SH-SY5Y (cell line): ENCODE results near the gene SLC44A5.

Source experiments
- GATA2 ChIP-seq: IDR thresholded peaks from 2 replicates; pipeline ENCODE4 v1.6.1; 2011; ENCODE audit warnings: mild to moderate bottlenecking, low read depth, low read length
- GATA3 ChIP-seq: IDR thresholded peaks from 2 replicates; pipeline ENCODE4 v1.6.1; 2011; ENCODE audit warnings: low read depth, mild to moderate bottlenecking, low read length, moderate library complexity

SLC44A5 gene

GRCh38 chr1:75334876-75335389 is 276.0 kb downstream of the SLC44A5 start:
- TF ChIP-seq GATA2 = no peak
- no peak for TF ChIP-seq GATA3

- TF ChIP-seq GATA2 = no peak
- no peak for TF ChIP-seq GATA3
These were observed 280.3 kb downstream of the SLC44A5 start for GRCh38 chr1:75330624-75331023.

- TF ChIP-seq GATA3 (no peak), GATA2 (no peak)
These were observed 282.2 kb downstream of the SLC44A5 start for GRCh38 chr1:75328691-75329090.

DNA sequence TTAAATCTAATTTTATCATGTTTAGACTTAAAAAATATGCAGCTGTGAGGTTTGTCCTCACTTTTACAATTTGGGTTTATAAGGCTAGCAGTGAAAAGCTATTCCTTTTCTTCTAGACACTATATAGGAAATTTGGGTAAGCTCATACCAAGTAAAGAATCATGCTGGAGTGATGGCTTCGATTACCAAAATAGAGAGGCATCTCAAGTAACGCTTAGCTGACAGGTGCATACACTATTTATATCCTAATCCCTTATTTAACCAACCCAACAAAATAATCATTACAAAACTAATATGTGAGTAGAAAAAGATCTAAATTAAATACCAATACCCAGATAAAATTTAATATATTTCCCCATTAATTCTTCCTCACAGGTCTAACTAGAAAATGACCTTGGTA is 283.5 kb downstream of the SLC44A5 start:
- TF ChIP-seq GATA3 = no peak
- TF ChIP-seq GATA2 = no peak

GRCh38 chr1:75317976-75318375 is 292.9 kb downstream of the SLC44A5 start:
- TF ChIP-seq GATA2 (no peak), GATA3 (no peak)

DNA sequence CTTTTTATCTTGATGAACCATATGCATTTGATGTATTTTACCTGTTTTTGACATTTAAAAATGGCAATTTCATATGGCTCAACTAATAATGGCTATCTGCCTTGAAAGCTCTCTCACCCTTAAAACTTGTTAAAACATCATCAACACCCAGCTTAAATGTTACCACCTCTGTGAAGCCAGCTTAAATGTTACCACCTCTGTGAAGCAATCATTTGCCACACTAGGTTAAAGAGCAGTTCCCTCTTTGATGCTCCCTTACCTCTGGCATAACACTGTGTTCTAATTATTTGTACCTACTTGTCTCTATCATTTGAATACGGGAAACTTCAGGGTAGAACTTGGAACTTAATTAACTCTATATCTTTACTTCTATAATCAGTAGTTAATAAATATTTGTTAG is 294.7 kb downstream of the SLC44A5 start:
- TF ChIP-seq GATA2 (no peak), GATA3 (no peak)

DNA sequence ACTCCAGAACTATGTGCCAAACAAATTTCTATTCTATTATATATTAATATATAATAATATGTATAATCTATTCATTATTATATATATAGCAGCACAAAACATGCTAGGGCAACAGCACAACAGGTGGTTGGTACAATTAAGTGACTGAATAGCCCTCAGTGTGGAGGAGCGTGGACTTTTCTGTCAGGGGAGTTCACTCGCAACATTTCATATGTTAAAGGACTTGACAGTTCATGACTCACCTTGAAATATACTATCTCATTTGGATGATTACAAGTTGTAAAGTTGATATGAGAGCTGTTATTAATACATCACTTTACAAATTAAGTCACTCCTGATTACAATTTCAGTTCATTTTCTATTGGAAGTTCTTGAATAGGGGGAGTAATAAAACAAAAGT is 298.3 kb downstream of the SLC44A5 start:
- no peak for TF ChIP-seq GATA2

- TF ChIP-seq GATA3 (no peak), GATA2 (no peak)
These were observed 300.8 kb downstream of the SLC44A5 start for GRCh38 chr1:75310067-75310466.

DNA sequence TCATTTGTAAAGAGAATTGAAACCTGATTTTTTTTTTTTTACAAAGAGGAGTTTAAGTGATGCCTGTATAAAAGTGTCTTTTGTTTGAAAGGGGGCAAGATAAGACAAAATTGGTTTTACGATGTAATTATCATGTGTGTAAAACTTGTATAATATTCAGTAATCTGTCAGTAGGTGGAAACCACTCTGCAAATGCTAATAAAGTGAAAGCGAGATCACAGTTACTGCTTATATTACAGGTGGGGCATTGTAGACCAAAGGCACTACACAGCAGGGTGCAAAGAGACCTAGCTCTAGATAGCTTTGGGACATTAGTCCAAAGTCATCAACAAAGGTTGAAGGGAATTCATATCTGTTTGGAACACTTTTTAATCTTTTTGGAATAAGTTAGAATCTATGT is 302.5 kb downstream of the SLC44A5 start:
- TF ChIP-seq GATA2 (no peak), GATA3 (no peak)

- TF ChIP-seq GATA3 (no peak), GATA2 (no peak)
These were observed 305.9 kb downstream of the SLC44A5 start for GRCh38 chr1:75305061-75305460.

GRCh38 chr1:75293270-75293669 is 317.6 kb downstream of the SLC44A5 start:
- TF ChIP-seq GATA3 (no peak), GATA2 (peak; percentile 48)

GRCh38 chr1:75292013-75292412 is 318.9 kb downstream of the SLC44A5 start:
- no peak for TF ChIP-seq GATA2
- no peak for TF ChIP-seq GATA3

- no peak for TF ChIP-seq GATA2
- no peak for TF ChIP-seq GATA3
These were observed 334.5 kb downstream of the SLC44A5 start for GRCh38 chr1:75276385-75276784.

DNA sequence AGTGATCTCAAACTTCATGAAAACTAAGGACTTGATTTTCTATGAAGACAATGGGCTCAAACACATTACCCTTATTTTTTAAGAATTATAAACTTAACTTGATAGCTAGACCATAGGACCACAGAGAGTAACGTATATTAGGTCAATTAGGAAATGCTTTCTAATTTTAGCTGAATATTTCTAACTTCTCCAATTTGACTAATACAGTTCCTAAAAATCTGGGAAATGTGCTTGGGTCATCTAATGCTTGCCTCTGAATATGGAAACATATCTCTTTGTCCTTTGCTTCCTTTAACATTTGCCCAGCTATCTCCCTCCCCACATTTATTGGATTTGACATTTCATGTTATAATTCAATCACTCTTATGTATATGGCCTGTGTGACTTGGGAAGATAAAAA is 335.3 kb downstream of the SLC44A5 start:
- TF ChIP-seq GATA3 = no peak
- no peak for TF ChIP-seq GATA2

DNA sequence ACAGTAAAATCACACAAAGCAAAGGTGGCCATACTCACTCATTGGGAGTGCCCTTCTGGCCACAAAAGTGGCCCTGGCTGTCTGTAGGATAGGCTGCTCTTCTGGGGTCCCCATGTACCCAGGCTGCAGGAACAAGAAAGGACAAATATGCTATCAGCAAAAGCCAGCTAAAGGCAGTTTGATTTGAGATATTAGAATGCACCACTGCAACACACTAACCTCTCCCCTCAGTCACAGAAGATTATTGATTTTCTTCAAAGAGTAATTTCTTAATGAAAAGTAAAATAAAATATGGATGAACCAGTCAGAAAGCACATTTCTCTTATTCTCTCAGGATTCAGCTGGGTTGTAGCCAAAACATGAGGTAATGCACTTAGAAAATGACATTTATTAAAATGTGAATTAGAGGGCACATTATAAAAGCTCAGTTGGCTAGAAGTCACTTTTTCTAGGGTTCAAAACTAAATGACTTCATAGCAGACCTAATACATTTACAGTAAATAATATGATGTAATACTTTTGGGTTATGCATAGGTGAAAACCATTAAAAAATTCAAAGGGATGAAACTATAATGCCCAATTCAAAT is 335.9 kb downstream of the SLC44A5 start:
- TF ChIP-seq GATA2 = no peak
- TF ChIP-seq GATA3 = no peak

DNA sequence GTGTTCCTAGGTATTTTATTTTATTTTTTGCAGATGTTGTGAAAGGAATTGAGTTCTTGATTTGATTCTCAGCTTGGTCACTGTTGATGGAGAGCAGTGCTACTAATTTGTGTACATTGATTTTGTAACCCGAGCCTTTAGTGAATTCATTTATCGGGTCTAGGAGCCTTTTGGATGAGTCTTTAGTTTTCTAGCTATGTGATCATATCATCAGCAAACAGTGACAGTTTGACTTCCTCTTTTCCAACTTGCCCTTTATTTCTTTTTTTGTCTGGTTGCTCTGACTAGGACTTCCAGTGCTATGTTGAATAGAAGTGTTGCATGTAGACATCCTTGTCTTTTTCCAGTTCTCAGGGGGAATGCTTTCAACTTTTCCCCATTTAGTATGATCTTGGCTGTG is 337.8 kb downstream of the SLC44A5 start:
- no peak for TF ChIP-seq GATA2
- no peak for TF ChIP-seq GATA3

DNA sequence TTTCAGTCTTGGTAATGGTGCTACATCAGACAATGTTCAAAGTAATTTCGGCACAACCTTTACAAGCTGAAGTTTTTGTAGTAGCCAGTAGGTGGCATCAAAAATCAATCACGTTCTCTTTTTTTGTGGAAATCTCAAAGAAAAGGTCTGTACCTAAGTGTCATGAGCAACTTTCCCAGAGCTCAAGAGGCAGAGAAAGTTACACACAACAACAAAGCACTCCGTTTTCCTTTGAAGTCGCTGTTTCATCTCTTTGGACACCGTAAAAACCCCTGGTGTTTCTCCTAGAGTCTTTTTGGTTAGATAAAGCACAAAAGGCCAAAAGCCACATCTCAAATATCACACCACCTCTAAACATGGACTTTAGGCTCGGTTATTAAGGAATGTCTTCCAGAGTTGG is 345.1 kb downstream of the SLC44A5 start:
- TF ChIP-seq GATA2 = no peak
- TF ChIP-seq GATA3 = no peak
